CD14-positive monocyte (primary cell): ENCODE results near the gene SLC12A7. TPM values are rescaled to one million over a fixed set of nuclear protein-coding genes. Genes with fewer than 3 reads are reported as not detected.

ENCODE experiments used
- DNase-seq, 3 donors: peaks; one replicate each; pipeline ENCODE4 v3.0.0-alpha.2; 2011 to 2022
- H2AFZ ChIP-seq: 2 replicates; pipeline ENCODE4 v1.6.0; 2012; ENCODE audit warnings: mild to moderate bottlenecking, low read depth, low read length, inconsistent platforms; ENCODE audit not compliant: insufficient read depth, poor library complexity, severe bottlenecking
- H3K27ac ChIP-seq, 2 donors: 1 replicate in 1 of 2; 2 replicates in 1 of 2; pipeline ENCODE4 v1.5.1; 2012 to 2013; ENCODE audit warnings: low read length in 2 of 2, control low read depth in 1 of 2, inconsistent platforms in 1 of 2, low read depth in 1 of 2, mild to moderate bottlenecking in 1 of 2
- H3K27me3 ChIP-seq, 2 donors: one replicate each; pipeline versions ENCODE4 v1.6.0 to v1.6.1; 2011 to 2013; ENCODE audit warnings: low read length in 2 of 2; ENCODE audit not compliant: control insufficient read depth in 2 of 2, insufficient read depth in 2 of 2
- H3K36me3 ChIP-seq, 2 donors: replicated peaks in 1 of 2; 1 replicate in 1 of 2; 2 replicates in 1 of 2; pipeline versions ENCODE4 v1.5.1 to v1.6.1; 2012 to 2013; ENCODE audit warnings: low read length in 2 of 2, control low read depth in 1 of 2, inconsistent platforms in 1 of 2, mild to moderate bottlenecking in 1 of 2; ENCODE audit not compliant: insufficient read depth in 2 of 2, control insufficient read depth in 1 of 2
- H3K4me1 ChIP-seq, 2 donors: 1 replicate in 1 of 2; 2 replicates in 1 of 2; pipeline versions ENCODE4 v1.5.1 to v1.6.1; 2012 to 2013; ENCODE audit warnings: low read length in 2 of 2, control low read depth in 1 of 2, inconsistent platforms in 1 of 2, mild to moderate bottlenecking in 1 of 2, moderate library complexity in 1 of 2; ENCODE audit not compliant: insufficient read depth in 2 of 2, control insufficient read depth in 1 of 2
- H3K4me2 ChIP-seq: replicated peaks from 2 replicates; pipeline ENCODE3; 2012; ENCODE audit warnings: low read length, moderate library complexity, mild to moderate bottlenecking; ENCODE audit not compliant: poor library complexity, severe bottlenecking; ENCODE audit errors: extremely low read depth
- H3K4me3 ChIP-seq, 3 experiments: fragments of 200-600 bp in 1 of 3; sonication (generic) in 1 of 3; replicated peaks in 1 of 3; 1 replicate in 2 of 3; 2 replicates in 1 of 3; pipeline ENCODE4 v1.5.1; 2011 to 2013; ENCODE audit warnings: low read length in 3 of 3, mild to moderate bottlenecking in 3 of 3, control low read depth in 2 of 3, low read depth in 2 of 3, inconsistent platforms in 1 of 3, moderate library complexity in 1 of 3
- H3K79me2 ChIP-seq: 2 replicates; pipeline ENCODE4 v1.6.0; 2012; ENCODE audit warnings: mild to moderate bottlenecking, control low read depth, inconsistent platforms, low read length, moderate library complexity; ENCODE audit not compliant: insufficient read depth
- H3K9ac ChIP-seq: 2 replicates; pipeline ENCODE4 v1.6.0; 2017; ENCODE audit warnings: low read length, mild to moderate bottlenecking; ENCODE audit not compliant: insufficient read depth, poor library complexity, severe bottlenecking
- H3K9me3 ChIP-seq, 2 donors: replicated peaks in 1 of 2; 1 replicate in 1 of 2; 2 replicates in 1 of 2; pipeline versions ENCODE4 v1.5.1 to v1.6.1; 2012 to 2013; ENCODE audit warnings: low read length in 2 of 2, control low read depth in 1 of 2; ENCODE audit not compliant: control insufficient read depth in 1 of 2, insufficient read depth in 1 of 2
- H4K20me1 ChIP-seq: 2 replicates; pipeline ENCODE4 v1.6.0; 2012; ENCODE audit warnings: mild to moderate bottlenecking, low read length, control low read depth, moderate library complexity; ENCODE audit not compliant: insufficient read depth
- H3K27ac Mint-ChIP-seq, 7 donors: one replicate each; pipeline ENCODE4 v1.8.0; 2020; ENCODE audit warnings: mild to moderate bottlenecking in 7 of 7, mixed read lengths in 7 of 7, moderate library complexity in 6 of 7, inconsistent platforms in 2 of 7
- H3K27me3 Mint-ChIP-seq, 3 donors: one replicate each; pipeline ENCODE4 v1.8.0; 2021 to 2022; ENCODE audit warnings: low read depth in 3 of 3, mild to moderate bottlenecking in 3 of 3, mixed read lengths in 3 of 3, moderate library complexity in 3 of 3, inconsistent platforms in 1 of 3
- H3K36me3 Mint-ChIP-seq, 2 donors: one replicate each; pipeline ENCODE4 v1.8.0; 2020; ENCODE audit warnings: mixed read lengths in 2 of 2, inconsistent platforms in 1 of 2, mild to moderate bottlenecking in 1 of 2
- H3K4me1 Mint-ChIP-seq: one replicate; pipeline ENCODE4 v1.8.0; 2020; ENCODE audit warnings: mild to moderate bottlenecking, mixed read lengths
- H3K4me3 Mint-ChIP-seq, 2 donors: one replicate each; pipeline ENCODE4 v1.8.0; 2020; ENCODE audit warnings: mild to moderate bottlenecking in 2 of 2, mixed read lengths in 2 of 2, moderate library complexity in 1 of 2
- H3K9me3 Mint-ChIP-seq, 7 donors: one replicate each; pipeline ENCODE4 v1.8.0; 2020 to 2022; ENCODE audit warnings: mixed read lengths in 7 of 7, mild to moderate bottlenecking in 6 of 7, moderate library complexity in 6 of 7, inconsistent platforms in 2 of 7
- CTCF ChIP-seq: fragments of 200-600 bp; IDR thresholded peaks from one replicate; pipeline ENCODE4 v1.8.0; 2022; ENCODE audit warnings: antibody characterized with exemption, mild to moderate bottlenecking
- WGBS: methylation state at CpG from one replicate; pipeline ENCODE4 v1.1.5; 2013; ENCODE audit warnings: missing lambda C conversion rate; ENCODE audit not compliant: insufficient coverage; 5-methylcytosine and 5-hydroxymethylcytosine counted together
- intact Hi-C, 2 donors: fragments of 100-400 bp; cut with micrococcal nuclease; formaldehyde crosslinking; loops; one replicate each; pipeline versions ENCODE4 v1.15.0 to v1.15.1; 2023
- polyA plus RNA-seq, 3 donors: library from polyadenylated mRNA; depleted of rRNA in 1 of 3; unstranded in 2 of 3; stranded (reverse) in 1 of 3; fragments of 300-500 nt in 2 of 3; fragments of >200 nt in 1 of 3; fragmentation: Illumina TruSeq in 2 of 3; gene quantifications; 1 replicate in 2 of 3; 2 replicates in 1 of 3; pipeline ENCODE4 v1.2.3, GENCODE V29; 2012 to 2021

The SLC12A7 gene
- polyA plus RNA-seq, 3 donors: 8.2 to 31.2 (median 12.5) TPM

DNA sequence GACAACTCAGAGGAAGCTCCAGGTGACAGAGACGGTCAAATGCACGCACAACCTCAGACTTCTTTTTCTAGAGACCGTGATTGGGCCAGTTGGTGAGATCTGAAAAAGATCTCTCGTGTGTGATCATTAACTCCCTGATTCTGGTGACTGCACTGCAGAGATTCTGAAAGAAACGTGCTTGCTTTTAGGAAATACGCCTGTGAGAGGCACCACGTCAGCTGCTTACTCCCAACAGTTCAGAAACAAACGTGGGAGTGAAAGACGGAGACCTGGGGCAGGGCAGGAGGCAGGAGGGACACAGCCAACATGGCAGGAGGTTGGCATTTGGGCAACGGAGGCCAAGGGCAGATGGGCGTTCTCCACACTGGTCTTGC is 15.9 kb downstream of the SLC12A7 start:
- H3K27ac ChIP-seq: no peak overlapping the region
- H3K9ac ChIP-seq: no peak overlapping the region
- Mint-ChIP-seq H3K9me3 (no peaks in the 10 kb centered on the region), H3K27me3 (peaks cover 0 to 2% (median 0%) of the 10 kb centered on the region in 3 donors), H3K4me1 (peaks cover 5% of the 10 kb centered on the region), H3K4me3 (no peak overlapping the region), H3K27ac (no peak overlapping the region), H3K36me3 (peaks cover 33 to 36% of the 10 kb centered on the region in 2 donors)
- H2AFZ ChIP-seq: no peak overlapping the region
- no peaks in the 10 kb centered on the region for H3K27me3 ChIP-seq
- no peaks in the 10 kb centered on the region for H3K79me2 ChIP-seq
- no peak for DNase-seq
- no peaks in the 10 kb centered on the region for H3K9me3 ChIP-seq
- 98% methylated on average over 9 of the region's 11 CpGs for WGBS
- no peak overlapping the region for H3K4me3 ChIP-seq
- H3K36me3 ChIP-seq: peaks cover 22 to 38% of the 10 kb centered on the region in 2 donors
- no peaks in the 10 kb centered on the region for H3K4me1 ChIP-seq
- no peak overlapping the region for H3K4me2 ChIP-seq
- H4K20me1 ChIP-seq: peaks cover 93% of the 10 kb centered on the region
- no peak for TF ChIP-seq CTCF
- intact Hi-C loops: no loop called here

DNA sequence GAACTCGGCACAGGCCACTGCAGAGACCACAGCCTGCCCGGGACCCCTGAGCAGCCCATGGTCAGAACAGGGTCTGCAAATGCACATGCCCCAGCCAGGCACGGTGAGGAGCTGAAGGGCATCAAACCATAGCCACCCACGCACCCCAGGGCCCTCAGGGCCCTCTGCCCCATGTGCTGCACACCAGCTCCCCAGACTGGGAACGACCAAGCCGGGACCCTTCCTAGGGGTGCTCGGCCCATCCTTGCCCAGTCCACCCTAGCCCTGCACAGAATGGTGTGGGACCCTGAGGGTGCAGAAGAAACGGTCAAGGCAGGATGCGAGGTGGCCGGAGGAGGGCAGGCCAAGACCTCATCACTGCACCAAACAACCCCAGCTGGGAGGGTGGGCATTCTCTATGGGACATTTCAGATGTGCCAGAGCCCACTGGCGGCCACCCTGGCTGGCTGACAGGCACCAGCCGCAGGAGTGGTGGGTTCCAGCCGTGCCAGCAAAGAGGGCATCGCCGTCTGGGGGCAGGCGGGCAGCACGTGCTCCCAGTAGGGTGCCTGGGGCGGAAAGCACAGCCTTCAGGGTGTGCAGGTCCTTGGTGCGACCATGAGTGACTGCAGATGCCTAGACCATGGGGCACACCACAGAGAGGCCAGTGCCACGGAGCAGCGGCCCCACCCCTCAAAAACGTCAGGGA is 16.4 kb downstream of the SLC12A7 start:
- Mint-ChIP-seq H3K27ac (no peak overlapping the region), H3K36me3 (peaks cover 34% of the 10 kb centered on the region in 2 donors), H3K27me3 (peaks cover 0 to 2% (median 0%) of the 10 kb centered on the region in 3 donors), H3K4me1 (peaks cover 5% of the 10 kb centered on the region), H3K4me3 (no peak overlapping the region), H3K9me3 (no peaks in the 10 kb centered on the region)
- Histone ChIP-seq H3K4me3 (no peak overlapping the region), H3K27me3 (no peaks in the 10 kb centered on the region), H2AFZ (no peak overlapping the region), H4K20me1 (peaks cover 93% of the 10 kb centered on the region), H3K4me1 (no peaks in the 10 kb centered on the region), H3K27ac (no peak overlapping the region), H3K9me3 (no peaks in the 10 kb centered on the region), H3K36me3 (peaks cover 27 to 43% of the 10 kb centered on the region in 2 donors), H3K79me2 (no peaks in the 10 kb centered on the region), H3K4me2 (no peak overlapping the region), H3K9ac (no peak overlapping the region)
- intact Hi-C loops: no loop called here
- TF ChIP-seq CTCF: no peak
- WGBS: 98% methylated on average over 18 of the region's 22 CpGs
- DNase-seq: no peak
